ENCODE results near the gene MCM3AP.

The MCM3AP gene

DNA sequence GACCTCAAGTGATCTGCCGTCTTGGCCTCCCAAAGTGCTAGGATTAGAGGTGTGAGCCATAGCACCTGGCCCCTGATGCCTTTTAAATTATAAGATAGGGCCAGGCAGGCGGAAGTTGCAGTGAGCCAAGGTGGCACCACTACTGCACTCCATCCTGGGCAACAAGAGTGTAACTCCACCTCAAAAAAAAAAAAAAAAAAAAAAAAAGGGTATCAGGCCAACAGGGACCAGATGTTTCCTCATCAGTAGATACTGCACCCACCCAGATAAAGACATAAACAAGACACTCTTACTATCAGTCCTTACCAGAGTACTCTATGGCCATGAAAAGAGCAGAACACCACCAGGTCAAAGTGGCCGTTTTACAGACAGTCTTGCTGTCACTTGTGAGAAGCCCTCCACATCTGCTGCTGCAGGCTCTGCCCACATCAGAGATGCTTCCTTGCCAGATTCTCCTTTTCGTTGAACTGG, 35.0 kb upstream of the MCM3AP start:
- no peak for DNase-seq (ENCODE audit: low spot score)
- in situ Hi-C loops (cut with MboI; ENCODE audit: low sequenced_read_pairs, unreplicated experiment): no loop called here

DNA sequence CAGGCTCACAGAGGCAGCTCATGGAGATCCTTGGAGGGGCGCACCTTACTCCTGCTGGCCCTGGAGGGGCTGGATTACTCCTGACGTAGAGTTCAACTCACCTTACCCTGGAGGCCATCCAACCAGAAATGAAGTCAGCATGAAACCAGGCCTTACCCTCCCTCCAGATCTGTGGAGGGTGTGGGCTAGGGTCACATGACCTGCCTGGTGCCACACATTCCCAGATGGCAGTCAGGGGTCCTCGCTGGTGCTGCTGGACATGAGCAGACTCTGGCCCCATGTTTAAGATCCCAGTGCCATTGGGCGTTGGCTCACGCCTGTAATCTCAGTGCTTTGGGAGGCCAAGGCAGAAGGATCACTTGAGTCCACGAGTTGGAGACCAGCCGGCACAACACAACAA, 33.8 kb upstream of the MCM3AP start:
- no peak for DNase-seq (ENCODE audit: low spot score)
- in situ Hi-C loops (cut with MboI; ENCODE audit: low sequenced_read_pairs, unreplicated experiment): no loop called here
- TF ChIP-seq, protein P1, sequence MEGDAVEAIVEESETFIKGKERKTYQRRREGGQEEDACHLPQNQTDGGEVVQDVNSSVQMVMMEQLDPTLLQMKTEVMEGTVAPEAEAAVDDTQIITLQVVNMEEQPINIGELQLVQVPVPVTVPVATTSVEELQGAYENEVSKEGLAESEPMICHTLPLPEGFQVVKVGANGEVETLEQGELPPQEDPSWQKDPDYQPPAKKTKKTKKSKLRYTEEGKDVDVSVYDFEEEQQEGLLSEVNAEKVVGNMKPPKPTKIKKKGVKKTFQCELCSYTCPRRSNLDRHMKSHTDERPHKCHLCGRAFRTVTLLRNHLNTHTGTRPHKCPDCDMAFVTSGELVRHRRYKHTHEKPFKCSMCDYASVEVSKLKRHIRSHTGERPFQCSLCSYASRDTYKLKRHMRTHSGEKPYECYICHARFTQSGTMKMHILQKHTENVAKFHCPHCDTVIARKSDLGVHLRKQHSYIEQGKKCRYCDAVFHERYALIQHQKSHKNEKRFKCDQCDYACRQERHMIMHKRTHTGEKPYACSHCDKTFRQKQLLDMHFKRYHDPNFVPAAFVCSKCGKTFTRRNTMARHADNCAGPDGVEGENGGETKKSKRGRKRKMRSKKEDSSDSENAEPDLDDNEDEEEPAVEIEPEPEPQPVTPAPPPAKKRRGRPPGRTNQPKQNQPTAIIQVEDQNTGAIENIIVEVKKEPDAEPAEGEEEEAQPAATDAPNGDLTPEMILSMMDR (IDR thresholded peaks at IDR 0.05; ENCODE audit: borderline replicate concordance, control extremely low read depth, extremely low read depth, insufficient read depth, missing control alignments): no peak

More for the DNA sequence above, 35.0 kb upstream of the MCM3AP start:
- TF ChIP-seq, protein P1 (IDR thresholded peaks at IDR 0.05; ENCODE audit: borderline replicate concordance, control extremely low read depth, extremely low read depth, insufficient read depth, missing control alignments): no peak

DNA sequence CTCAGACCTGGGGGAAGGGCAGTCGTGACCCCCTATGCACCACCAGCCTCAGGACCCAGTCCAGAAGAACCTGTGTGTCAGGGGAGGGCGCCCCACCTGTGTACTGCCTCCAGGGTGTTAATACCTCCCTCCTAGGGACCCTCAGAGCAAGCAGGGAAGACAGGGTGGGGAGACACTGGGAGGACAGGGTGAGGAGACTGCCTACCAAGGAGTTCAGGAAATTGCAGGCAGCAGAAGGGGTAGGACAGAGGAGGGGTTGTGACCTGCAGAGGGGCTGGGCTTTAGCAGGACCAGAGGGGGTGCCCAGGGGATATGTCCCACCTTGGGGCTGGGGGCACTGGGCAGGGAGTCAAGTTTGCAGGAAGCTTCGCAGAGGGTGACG, 33.0 kb upstream of the MCM3AP start:
- in situ Hi-C loops (cut with MboI; ENCODE audit: low sequenced_read_pairs, unreplicated experiment): no loop called here
- DNase-seq (ENCODE audit: low spot score): no peak
- TF ChIP-seq, protein P1 (IDR thresholded peaks at IDR 0.05; ENCODE audit: borderline replicate concordance, control extremely low read depth, extremely low read depth, insufficient read depth, missing control alignments): no peak

DNA sequence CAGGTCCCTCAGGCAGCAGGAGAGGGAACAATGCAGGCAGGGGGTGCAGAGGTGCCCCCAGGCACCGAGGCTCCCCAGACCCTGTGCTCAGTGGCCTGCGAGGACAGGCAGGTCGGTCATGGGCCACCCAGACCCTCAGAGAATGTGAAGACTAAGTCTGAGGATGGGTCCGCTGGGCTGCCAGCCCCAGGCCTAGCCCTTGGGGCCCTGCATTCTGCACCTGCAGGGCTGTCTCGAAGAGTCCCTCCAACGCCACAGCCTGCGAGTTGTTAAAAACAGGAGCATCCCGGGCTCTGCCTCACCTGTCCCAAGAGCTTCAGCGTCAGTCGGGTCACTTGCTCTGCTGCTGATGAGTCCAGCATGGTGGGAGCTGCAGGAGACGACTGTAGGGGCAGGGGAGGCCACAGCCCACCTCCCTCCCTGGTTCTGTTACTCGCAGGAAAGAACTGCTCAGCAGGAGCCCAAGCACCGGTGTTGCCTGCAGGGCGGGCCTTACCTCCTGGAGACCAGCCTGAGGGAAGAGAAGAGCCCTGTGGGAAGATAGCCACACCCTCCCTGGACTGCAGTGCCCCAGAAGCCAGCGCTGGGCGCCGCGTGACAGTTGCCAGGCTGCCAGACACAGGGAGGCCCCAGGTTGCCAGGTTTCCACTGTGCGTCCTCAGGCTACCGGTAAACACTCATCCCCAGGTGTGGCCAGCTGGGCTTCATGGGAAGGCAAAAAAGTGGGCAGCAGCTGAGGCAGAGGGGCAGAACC, 32.5 kb upstream of the MCM3AP start:
- DNase-seq (ENCODE audit: low spot score): no peak
- in situ Hi-C loops (cut with MboI; ENCODE audit: low sequenced_read_pairs, unreplicated experiment): no loop called here
- TF ChIP-seq, protein P1 (IDR thresholded peaks at IDR 0.05; ENCODE audit: borderline replicate concordance, control extremely low read depth, extremely low read depth, insufficient read depth, missing control alignments): no peak

DNA sequence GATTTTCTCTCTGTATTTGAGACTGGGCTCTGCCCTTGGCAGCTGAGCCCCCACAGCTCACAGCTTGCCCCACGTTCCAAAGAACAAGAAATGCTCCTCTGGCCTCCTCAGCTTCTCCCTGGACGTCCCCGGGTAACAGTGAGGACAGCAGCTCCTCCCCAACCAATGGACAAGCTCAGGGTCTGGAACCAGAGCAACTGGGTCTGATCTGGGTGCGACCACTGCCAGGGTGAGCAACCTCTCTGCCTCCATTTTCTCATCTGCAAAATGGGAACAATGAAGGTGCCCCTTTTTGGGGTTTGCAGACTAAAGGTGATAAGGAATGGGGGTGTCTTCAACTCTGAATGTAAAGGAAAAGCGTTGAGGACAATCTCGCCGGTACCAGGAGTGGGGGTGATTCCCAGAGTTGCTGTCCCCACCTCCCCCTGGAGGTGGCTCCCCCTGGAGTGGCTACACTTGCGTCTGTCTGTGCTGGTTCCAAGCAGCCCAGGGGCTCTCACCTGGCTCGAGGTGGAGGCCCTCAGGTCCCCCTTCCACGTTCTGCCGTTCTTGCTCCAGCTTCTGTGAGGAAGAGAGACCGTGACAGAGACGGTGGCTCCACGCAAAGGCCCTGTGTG, 31.4 kb upstream of the MCM3AP start:
- in situ Hi-C loops (cut with MboI; ENCODE audit: low sequenced_read_pairs, unreplicated experiment): no loop called here
- TF ChIP-seq, protein P1 (IDR thresholded peaks at IDR 0.05; ENCODE audit: borderline replicate concordance, control extremely low read depth, extremely low read depth, insufficient read depth, missing control alignments): no peak
- no peak for DNase-seq (ENCODE audit: low spot score)

DNA sequence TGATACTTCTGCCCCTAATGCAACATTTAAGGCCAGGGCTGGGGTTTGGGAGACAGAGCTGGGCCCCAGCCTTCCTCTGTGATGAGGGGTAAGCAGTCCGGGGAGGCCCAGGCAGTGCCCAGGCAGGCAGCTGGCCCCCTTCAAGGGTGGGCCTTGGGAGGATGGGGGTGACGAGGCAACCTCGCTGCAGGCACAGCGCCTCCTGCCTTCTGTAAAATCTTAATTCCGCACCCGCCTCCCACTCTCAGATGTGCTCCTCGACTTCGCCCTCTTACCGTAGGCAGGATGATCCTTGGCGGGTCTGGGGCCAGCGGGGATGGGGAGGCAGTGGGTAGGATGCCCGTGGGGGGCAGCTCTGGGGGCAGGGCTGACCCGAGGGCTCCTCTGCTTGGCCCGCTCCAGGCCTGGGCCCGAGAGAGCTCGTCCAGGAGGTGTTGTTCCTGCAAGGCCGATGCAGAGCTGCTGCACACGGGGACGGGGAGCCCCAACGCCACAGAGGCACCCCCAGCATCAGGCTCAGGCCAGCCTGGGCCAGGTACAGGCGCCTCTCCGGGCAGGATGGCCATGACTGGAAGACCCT, 29.1 kb upstream of the MCM3AP start:
- DNase-seq (ENCODE audit: low spot score): no peak
- TF ChIP-seq, protein P1 (IDR thresholded peaks at IDR 0.05; ENCODE audit: borderline replicate concordance, control extremely low read depth, extremely low read depth, insufficient read depth, missing control alignments): no peak
- in situ Hi-C loops (cut with MboI; ENCODE audit: low sequenced_read_pairs, unreplicated experiment): no loop called here

Data from GM13976 (cell line).